Fibroblast of lung (primary cell): ENCODE measurements around the gene IL20. TPM values are rescaled to one million over a fixed set of nuclear protein-coding genes. Genes with fewer than 3 reads are reported as not detected.

Experiments used
- DNase-seq, 2 donors: peaks; one replicate each; pipeline versions ENCODE4 v3.0.0 to v3.0.0-alpha.2; 2010; ENCODE audit warnings: low read depth in 2 of 2
- H2AFZ ChIP-seq: 2 replicates; pipeline ENCODE4 v1.5.1; 2012; ENCODE audit warnings: low read length, control low read depth, inconsistent platforms
- H3K27ac ChIP-seq: 2 replicates; pipeline ENCODE4 v1.5.1; 2011; ENCODE audit warnings: low read length, control low read depth; ENCODE audit not compliant: insufficient read depth
- H3K27me3 ChIP-seq: 2 replicates; pipeline ENCODE4 v1.5.1; 2011; ENCODE audit warnings: mild to moderate bottlenecking, low read length; ENCODE audit not compliant: control insufficient read depth, insufficient read depth
- H3K36me3 ChIP-seq: 2 replicates; pipeline ENCODE4 v1.5.1; 2011; ENCODE audit warnings: low read length; ENCODE audit not compliant: control insufficient read depth, insufficient read depth
- H3K4me1 ChIP-seq: 2 replicates; pipeline ENCODE4 v1.5.1; 2011; ENCODE audit warnings: low read length; ENCODE audit not compliant: control insufficient read depth, insufficient read depth; ENCODE audit errors: extremely low read depth
- H3K4me2 ChIP-seq: 2 replicates; pipeline ENCODE4 v1.5.1; 2011; ENCODE audit warnings: low read length, control low read depth; ENCODE audit not compliant: insufficient read depth; ENCODE audit errors: extremely low read depth
- H3K4me3 ChIP-seq, 4 experiments: fragments of 200-600 bp in 1 of 4; sonication (generic) in 1 of 4; replicated peaks in 1 of 4; 2 replicates each; pipeline ENCODE4 v1.5.1; 2011 to 2016; ENCODE audit warnings: low read length in 4 of 4, low read depth in 3 of 4, mild to moderate bottlenecking in 3 of 4, control low read depth in 2 of 4, inconsistent platforms in 1 of 4, mixed read lengths in 1 of 4; ENCODE audit not compliant: insufficient read depth in 1 of 4; ENCODE audit errors: control extremely low read depth in 1 of 4
- H3K79me2 ChIP-seq: 2 replicates; pipeline ENCODE4 v1.5.1; 2012; ENCODE audit warnings: mild to moderate bottlenecking, low read length, inconsistent platforms; ENCODE audit not compliant: control insufficient read depth, insufficient read depth
- H3K9ac ChIP-seq: 2 replicates; pipeline ENCODE4 v1.5.1; 2011; ENCODE audit warnings: mild to moderate bottlenecking, low read length, control low read depth; ENCODE audit not compliant: insufficient read depth
- H3K9me3 ChIP-seq: 2 replicates; pipeline ENCODE4 v1.5.1; 2012; ENCODE audit warnings: low read depth, low read length; ENCODE audit not compliant: control insufficient read depth, insufficient read depth
- H4K20me1 ChIP-seq: 2 replicates; pipeline ENCODE4 v1.5.1; 2011; ENCODE audit warnings: low read length; ENCODE audit not compliant: control insufficient read depth, insufficient read depth; ENCODE audit errors: extremely low read depth
- CTCF ChIP-seq, 2 donors: IDR thresholded peaks in 1 of 2; conservative IDR thresholded peaks in 1 of 2; 1 replicate in 1 of 2; 2 replicates in 1 of 2; pipeline ENCODE4 v1.5.1; 2011 to 2012; ENCODE audit warnings: low read length in 2 of 2, control low read depth in 1 of 2, inconsistent platforms in 1 of 2, low read depth in 1 of 2, mild to moderate bottlenecking in 1 of 2
- EZH2 ChIP-seq: IDR thresholded peaks from 2 replicates; pipeline ENCODE4 v1.5.1; 2012; ENCODE audit warnings: low read length, control low read depth, mild to moderate bottlenecking; ENCODE audit errors: missing control alignments
- polyA plus RNA-seq, 2 donors: library from polyadenylated mRNA; depleted of rRNA in 1 of 2; stranded (reverse) in 1 of 2; unstranded in 1 of 2; fragments of >200 nt; gene quantifications; 2 replicates each; pipeline ENCODE4 v1.2.1, GENCODE V29; 2011 to 2012; ENCODE audit warnings: missing spikeins in 1 of 2
- total RNA-seq: library from RNA; depleted of rRNA; stranded (reverse); fragments of >200 nt; gene quantifications from 2 replicates; pipeline ENCODE4 v1.2.1, GENCODE V29; 2014

The IL20 gene
- total and polyA plus RNA-seq, 2 donors (not counting 1 experiment from before 2014, with no cell fraction given): not detected

GRCh38 chr1:206839006-206839560 lies 26.3 kb upstream of the IL20 start:
- no peak overlapping the region for H3K4me2 ChIP-seq
- no peak overlapping the region for H2AFZ ChIP-seq

GRCh38 chr1:206839857-206840256 lies 25.6 kb upstream of the IL20 start:
- Histone ChIP-seq H3K9me3 (no peaks in the 10 kb centered on the region), H3K4me1 (no peaks in the 10 kb centered on the region), H3K4me2 (no peak overlapping the region), H3K36me3 (no peaks in the 10 kb centered on the region), H3K27me3 (no peaks in the 10 kb centered on the region), H2AFZ (no peak overlapping the region), H3K79me2 (no peaks in the 10 kb centered on the region), H3K4me3 (no peak overlapping the region), H3K9ac (no peak overlapping the region), H3K27ac (no peak overlapping the region), H4K20me1 (no peaks in the 10 kb centered on the region)
- no peak for TF ChIP-seq EZH2
- no peak for TF ChIP-seq CTCF (conservative IDR thresholded peaks at IDR 0.05 in 1 of 2, IDR thresholded peaks at IDR 0.05 in 1 of 2; ENCODE audit: low read depth in 1 of 2, low read length in 2 of 2)
- DNase-seq: peak; percentile 55 to 89

More at GRCh38 chr1:206839006-206839560, 26.3 kb upstream of the IL20 start:
- no peaks in the 10 kb centered on the region for H3K27me3 ChIP-seq
- H3K27ac ChIP-seq: no peak overlapping the region
- H3K4me1 ChIP-seq: no peaks in the 10 kb centered on the region
- H4K20me1 ChIP-seq: no peaks in the 10 kb centered on the region
- H3K9ac ChIP-seq: no peak overlapping the region
- no peak overlapping the region for H3K4me3 ChIP-seq
- H3K79me2 ChIP-seq: no peaks in the 10 kb centered on the region
- TF ChIP-seq EZH2 (no peak), CTCF (conservative IDR thresholded peaks at IDR 0.05 in 1 of 2, IDR thresholded peaks at IDR 0.05 in 1 of 2; ENCODE audit: low read depth in 1 of 2, low read length in 2 of 2) (no peak)
- DNase-seq: peak in 1 of 2 donors; percentile 54
- H3K36me3 ChIP-seq: no peaks in the 10 kb centered on the region
- no peaks in the 10 kb centered on the region for H3K9me3 ChIP-seq

GRCh38 chr1:206841609-206842323 lies 23.7 kb upstream of the IL20 start:
- Histone ChIP-seq H2AFZ (no peak overlapping the region), H3K79me2 (no peaks in the 10 kb centered on the region), H3K36me3 (no peaks in the 10 kb centered on the region), H3K4me1 (no peaks in the 10 kb centered on the region), H3K9me3 (no peaks in the 10 kb centered on the region), H3K4me3 (no peak overlapping the region), H3K27ac (no peak overlapping the region), H4K20me1 (no peaks in the 10 kb centered on the region), H3K4me2 (no peak overlapping the region), H3K27me3 (no peaks in the 10 kb centered on the region), H3K9ac (no peak overlapping the region)
- DNase-seq: no peak
- no peak for TF ChIP-seq CTCF (conservative IDR thresholded peaks at IDR 0.05 in 1 of 2, IDR thresholded peaks at IDR 0.05 in 1 of 2; ENCODE audit: low read depth in 1 of 2, low read length in 2 of 2)
- no peak for TF ChIP-seq EZH2
